ENCODE data around the gene OR52I1.

OR52I1 gene

DNA sequence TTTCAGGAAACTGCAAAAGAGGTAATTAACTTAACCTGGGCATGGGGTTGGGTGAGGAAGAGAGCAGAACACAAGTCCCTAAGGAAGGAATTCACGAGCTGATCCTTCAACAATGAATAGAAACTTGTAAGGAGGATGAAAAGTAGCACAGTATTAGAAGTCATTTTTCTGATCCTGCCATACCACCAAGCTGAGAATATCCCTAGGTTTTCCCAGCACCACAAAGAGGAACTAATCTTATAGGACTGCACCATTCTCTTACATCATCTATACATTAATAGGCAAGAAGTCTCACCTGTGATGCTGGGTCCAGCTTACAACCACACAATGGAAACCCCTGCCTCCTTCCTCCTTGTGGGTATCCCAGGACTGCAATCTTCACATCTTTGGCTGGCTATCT is at the start of gene OR52I1:
TSS of gene OR52I1 (plus strand) at position 301 of the 400 bp plus-strand sequence. CDS start at position 301, 0 bp downstream.
- TF ChIP-seq CTCF (conservative IDR thresholded peaks at IDR 0.05; ENCODE audit: low read length) = no peak

GRCh38 chr11:4544891-4545290 is 48.9 kb upstream of the OR52I1 start, which contains the start of gene OR52M1:
Gene OR52M1 (plus strand): TSS chr11:4545191. CDS start chr11:4545191, 0 bp downstream.
- no peak for TF ChIP-seq CTCF (conservative IDR thresholded peaks at IDR 0.05; ENCODE audit: low read length)
- no peak for DNase-seq (ENCODE audit: low read depth)
- no peak within 1 kb of the TSS for H3K4me3 ChIP-seq (ENCODE audit: low read length)

More for the DNA sequence above, at the start of gene OR52I1:
- no peak for DNase-seq (ENCODE audit: low read depth)
- no peak within 1 kb of the TSS for H3K4me3 ChIP-seq (ENCODE audit: low read length)

DNA sequence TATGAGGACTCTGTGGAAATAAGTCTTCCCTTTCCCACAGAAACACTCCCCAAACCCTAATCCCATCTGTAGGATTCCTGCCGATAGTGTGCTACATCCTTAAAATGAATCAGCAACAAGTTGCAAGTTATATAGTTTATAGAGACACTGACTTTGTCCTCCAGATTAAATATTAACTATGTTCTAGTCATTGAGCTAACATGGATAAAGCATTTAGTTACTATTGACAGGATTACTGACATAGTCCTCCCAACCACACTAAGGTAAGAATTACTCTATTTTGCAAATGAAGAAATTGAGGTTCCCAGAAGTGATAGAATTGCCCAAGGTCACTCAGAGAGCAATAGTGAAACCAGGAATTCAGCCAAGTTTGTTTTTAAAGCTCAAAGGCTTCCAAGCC is 47.0 kb upstream of the OR52I1 start:
- no peak overlapping the region for H3K4me3 ChIP-seq (ENCODE audit: low read length)
- TF ChIP-seq CTCF (conservative IDR thresholded peaks at IDR 0.05; ENCODE audit: low read length) = no peak
- no peak for DNase-seq (ENCODE audit: low read depth)

- no peak overlapping the region for H3K4me3 ChIP-seq (ENCODE audit: low read length)
- no peak for TF ChIP-seq CTCF (conservative IDR thresholded peaks at IDR 0.05; ENCODE audit: low read length)
Observed at GRCh38 chr11:4547416-4547815, 46.4 kb upstream of the OR52I1 start.

DNA sequence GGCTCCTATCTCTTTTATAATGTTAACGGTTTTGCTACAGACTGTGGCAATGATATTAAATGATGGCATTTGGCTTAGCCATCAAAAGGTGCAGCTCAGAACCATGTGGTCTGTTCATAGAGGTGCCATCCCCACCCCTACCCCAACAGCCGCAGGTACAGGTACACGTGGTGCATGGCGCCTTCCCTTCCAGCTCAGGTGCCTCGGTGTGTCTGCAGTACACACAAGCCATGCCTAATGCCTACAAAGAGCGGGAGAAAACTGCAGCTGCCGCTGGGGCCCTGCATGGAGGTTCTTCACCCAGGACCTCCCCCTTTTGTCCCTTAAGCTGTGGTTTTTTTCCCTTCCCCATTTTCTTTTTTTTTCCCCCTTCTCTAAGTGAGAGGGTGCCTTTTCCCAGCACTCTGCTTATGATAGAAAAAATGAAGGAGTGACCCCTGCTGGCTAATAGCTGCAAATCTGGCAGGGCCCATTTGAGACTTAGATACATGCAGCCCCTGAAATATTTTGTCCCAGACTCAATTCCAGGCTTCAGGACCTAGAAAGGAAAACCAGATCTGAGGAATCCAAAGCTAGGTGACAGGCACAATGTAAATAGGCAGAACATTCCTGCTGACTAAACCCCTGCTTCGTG is 42.4 kb upstream of the OR52I1 start:
- no peak overlapping the region for H3K4me3 ChIP-seq (ENCODE audit: low read length)
- peak; percentile 28 for TF ChIP-seq CTCF (conservative IDR thresholded peaks at IDR 0.05; ENCODE audit: low read length)
- no peak for DNase-seq (ENCODE audit: low read depth)

More at GRCh38 chr11:4547416-4547815, 46.4 kb upstream of the OR52I1 start:
- DNase-seq (ENCODE audit: low read depth) = no peak

GRCh38 chr11:4559527-4560440 is 34.1 kb upstream of the OR52I1 start:
- TF ChIP-seq CTCF (conservative IDR thresholded peaks at IDR 0.05; ENCODE audit: low read length) = no peak
- H3K4me3 ChIP-seq (ENCODE audit: low read length) = no peak overlapping the region
- DNase-seq (ENCODE audit: low read depth) = no peak

Data from AG10803 (cell line).